Hepatocyte (in vitro differentiated cells): ENCODE results near the gene KRT37. TPM values are rescaled to one million over a fixed set of nuclear protein-coding genes. Genes with fewer than 3 reads are reported as not detected.
"Not testable (repeated sequence)": the region's sequence is repeated elsewhere in the genome, so short reads cannot be mapped to it uniquely, and the experiment has no call there.

Source experiments
- DNase-seq: peaks from one replicate; pipeline ENCODE4 v3.0.0-alpha.2; 2016; ENCODE audit warnings: low spot score
- H2AFZ ChIP-seq: fragments of 200-600 bp; sonication (generic); 2 replicates; pipeline ENCODE4 v1.6.0; 2016; ENCODE audit warnings: antibody characterized with exemption, mild to moderate bottlenecking
- H3K27ac ChIP-seq: fragments of 200-600 bp; sonication (generic); 2 replicates; pipeline ENCODE4 v1.5.1; 2016; ENCODE audit warnings: mild to moderate bottlenecking
- H3K27me3 ChIP-seq: fragments of 200-600 bp; sonication (generic); 2 replicates; pipeline ENCODE4 v1.6.1; 2016
- H3K36me3 ChIP-seq: fragments of 200-600 bp; sonication (generic); replicated peaks from 2 replicates; pipeline ENCODE4 v1.5.1; 2016; ENCODE audit warnings: low read depth; ENCODE audit not compliant: insufficient read depth
- H3K4me1 ChIP-seq: fragments of 200-600 bp; sonication (generic); 2 replicates; pipeline ENCODE4 v1.5.1; 2016; ENCODE audit warnings: mild to moderate bottlenecking, moderate library complexity; ENCODE audit not compliant: insufficient read depth
- H3K4me2 ChIP-seq: fragments of 200-600 bp; sonication (generic); 2 replicates; pipeline ENCODE4 v1.6.0; 2016
- H3K4me3 ChIP-seq: fragments of 200-600 bp; sonication (generic); 2 replicates; pipeline ENCODE4 v1.5.1; 2016; ENCODE audit warnings: mild to moderate bottlenecking
- H3K79me2 ChIP-seq: fragments of 200-600 bp; sonication (generic); 2 replicates; pipeline ENCODE4 v1.6.0; 2017; ENCODE audit warnings: mild to moderate bottlenecking
- H3K9me2 ChIP-seq: fragments of 200-600 bp; sonication (generic); replicated peaks from 2 replicates; pipeline ENCODE4 v1.6.0; 2017; ENCODE audit warnings: mild to moderate bottlenecking; ENCODE audit not compliant: insufficient read depth
- H3K9me3 ChIP-seq: fragments of 200-600 bp; sonication (generic); 2 replicates; pipeline ENCODE4 v1.5.1; 2016; ENCODE audit warnings: low read depth, mild to moderate bottlenecking
- H4K20me1 ChIP-seq: fragments of 200-600 bp; sonication (generic); 2 replicates; pipeline ENCODE4 v1.6.0; 2016; ENCODE audit warnings: mild to moderate bottlenecking; ENCODE audit not compliant: insufficient read depth, poor library complexity, severe bottlenecking
- EZH2 ChIP-seq: fragments of 200-600 bp; sonication (generic); IDR thresholded peaks from 2 replicates; pipeline ENCODE4 v1.6.1; 2016; ENCODE audit warnings: antibody characterized with exemption, mild to moderate bottlenecking, borderline replicate concordance
- EZH2phosphoT487 ChIP-seq: fragments of 200-600 bp; sonication (generic); IDR thresholded peaks from one replicate; pipeline ENCODE4 v1.6.1; 2018; ENCODE audit warnings: antibody characterized with exemption, mild to moderate bottlenecking, low read depth, moderate library complexity; ENCODE audit not compliant: unreplicated experiment, severe bottlenecking
- WGBS: methylation state at CpG from one replicate; pipeline ENCODE4 v1.1.6; 2016; ENCODE audit warnings: low lambda C conversion rate; ENCODE audit errors: missing lambda C conversion rate; 5-methylcytosine and 5-hydroxymethylcytosine counted together
- polyA plus RNA-seq: library from polyadenylated mRNA; unstranded; fragments of >200 nt; fragmentation: Nextera tagmentation; extraction: Ambion mirVana; gene quantifications from 2 replicates; pipeline ENCODE4 v1.2.1, GENCODE V29; 2016
- total RNA-seq: library from RNA; depleted of rRNA; stranded (reverse); fragments of >200 nt; gene quantifications from 2 replicates; pipeline ENCODE4 v1.2.3, GENCODE V29; 2014
- TF ChIP-seq, protein P1 (sequence below): fragments of 200-600 bp; sonication (generic); IDR thresholded peaks from 2 replicates; pipeline ENCODE4 v1.5.1; 2016; ENCODE audit warnings: antibody characterized with exemption, mild to moderate bottlenecking; ENCODE audit not compliant: poor library complexity

Gene KRT37
- total and polyA plus RNA-seq, 2 experiments from 2014 or later = not detected

DNA sequence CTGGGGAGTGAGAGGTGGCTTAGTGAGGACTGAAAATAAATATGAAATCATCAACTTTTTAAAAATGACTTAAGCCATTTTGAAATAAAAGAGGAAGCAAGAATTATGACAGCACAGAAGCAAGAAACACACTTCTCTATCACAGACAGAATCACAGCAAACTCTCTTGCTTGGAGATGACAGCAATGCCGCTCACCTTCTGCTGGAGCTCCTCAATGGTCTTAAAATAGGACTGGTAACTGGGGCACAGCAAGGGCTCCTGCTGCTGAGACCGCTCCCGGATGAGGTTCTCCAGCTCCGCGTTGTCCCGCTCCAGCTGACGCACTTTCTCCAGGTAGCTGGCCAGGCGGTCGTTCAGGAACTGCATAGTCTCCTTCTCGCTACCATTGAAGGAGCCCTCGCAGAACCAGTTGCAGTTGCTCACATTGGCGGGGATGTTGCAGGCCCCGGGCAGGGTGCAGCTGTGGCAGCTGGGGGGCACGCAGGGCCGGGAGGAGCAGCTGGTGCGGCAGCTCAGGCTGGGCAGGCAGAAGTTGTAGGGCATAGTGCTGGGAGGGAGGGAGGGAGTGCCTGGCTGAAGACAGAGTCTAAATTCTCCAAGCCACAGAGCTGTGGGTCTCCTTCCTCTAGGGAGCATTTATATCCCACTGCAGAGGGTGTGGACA is 27.3 kb downstream of the KRT37 start, which contains the start of gene KRT31:
KRT31 (minus strand) TSS at position 613 of the 665 bp plus-strand sequence; CDS start at position 544, 69 bp downstream.
- Histone ChIP-seq H3K79me2 (no peaks in the 10 kb centered on the region), H3K9me3 (no peaks in the 10 kb centered on the region), H3K4me3 (no peak within 1 kb of the TSS), H3K27me3 (no peaks in the 10 kb centered on the region), H4K20me1 (no peaks in the 10 kb centered on the region), H3K36me3 (no peaks in the 10 kb centered on the region), H3K4me2 (no peak within 1 kb of the TSS), H3K9me2 (no peaks in the 10 kb centered on the region), H3K27ac (no peak within 1 kb of the TSS), H2AFZ (no peak within 1 kb of the TSS), H3K4me1 (no peaks in the 10 kb centered on the region)
- TF ChIP-seq, protein P1, sequence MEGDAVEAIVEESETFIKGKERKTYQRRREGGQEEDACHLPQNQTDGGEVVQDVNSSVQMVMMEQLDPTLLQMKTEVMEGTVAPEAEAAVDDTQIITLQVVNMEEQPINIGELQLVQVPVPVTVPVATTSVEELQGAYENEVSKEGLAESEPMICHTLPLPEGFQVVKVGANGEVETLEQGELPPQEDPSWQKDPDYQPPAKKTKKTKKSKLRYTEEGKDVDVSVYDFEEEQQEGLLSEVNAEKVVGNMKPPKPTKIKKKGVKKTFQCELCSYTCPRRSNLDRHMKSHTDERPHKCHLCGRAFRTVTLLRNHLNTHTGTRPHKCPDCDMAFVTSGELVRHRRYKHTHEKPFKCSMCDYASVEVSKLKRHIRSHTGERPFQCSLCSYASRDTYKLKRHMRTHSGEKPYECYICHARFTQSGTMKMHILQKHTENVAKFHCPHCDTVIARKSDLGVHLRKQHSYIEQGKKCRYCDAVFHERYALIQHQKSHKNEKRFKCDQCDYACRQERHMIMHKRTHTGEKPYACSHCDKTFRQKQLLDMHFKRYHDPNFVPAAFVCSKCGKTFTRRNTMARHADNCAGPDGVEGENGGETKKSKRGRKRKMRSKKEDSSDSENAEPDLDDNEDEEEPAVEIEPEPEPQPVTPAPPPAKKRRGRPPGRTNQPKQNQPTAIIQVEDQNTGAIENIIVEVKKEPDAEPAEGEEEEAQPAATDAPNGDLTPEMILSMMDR = no peak
- TF ChIP-seq EZH2phosphoT487 = no peak
- TF ChIP-seq EZH2 = no peak
- 91% methylated on average over 16 of the region's 16 CpGs for WGBS
- DNase-seq = no peak

DNA sequence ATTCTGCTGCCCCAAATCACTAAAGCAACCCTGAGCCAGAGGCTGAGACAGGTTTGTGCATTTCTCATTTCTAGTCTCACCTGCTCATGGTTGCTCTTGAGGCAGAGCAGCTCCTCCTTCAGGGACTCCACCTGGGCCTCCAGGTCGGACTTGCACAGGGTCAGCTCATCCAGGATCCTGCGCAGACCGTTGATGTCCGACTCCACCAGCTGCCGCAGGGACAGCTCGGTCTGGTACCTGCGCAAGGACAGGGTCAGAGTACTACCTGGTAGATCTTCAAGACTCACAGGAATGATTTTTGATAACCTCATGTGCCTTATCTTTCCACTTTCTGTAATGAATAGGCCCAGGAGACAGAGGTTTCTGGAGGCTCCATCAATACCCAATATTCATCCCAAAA is 28.0 kb downstream of the KRT37 start:
- no peak overlapping the region for H3K27ac ChIP-seq
- DNase-seq = no peak
- H3K79me2 ChIP-seq = no peaks in the 10 kb centered on the region
- H3K9me3 ChIP-seq = no peaks in the 10 kb centered on the region
- H3K9me2 ChIP-seq = no peaks in the 10 kb centered on the region
- H3K4me1 ChIP-seq = no peaks in the 10 kb centered on the region
- H4K20me1 ChIP-seq = no peaks in the 10 kb centered on the region
- H3K4me2 ChIP-seq = no peak overlapping the region
- TF ChIP-seq, protein P1 = no peak
- TF ChIP-seq EZH2phosphoT487 (no peak), EZH2 (no peak)
- no peaks in the 10 kb centered on the region for H3K27me3 ChIP-seq
- 94% methylated on average over 7 of the region's 7 CpGs for WGBS
- no peak overlapping the region for H3K4me3 ChIP-seq
- no peaks in the 10 kb centered on the region for H3K36me3 ChIP-seq
- no peak overlapping the region for H2AFZ ChIP-seq

DNA sequence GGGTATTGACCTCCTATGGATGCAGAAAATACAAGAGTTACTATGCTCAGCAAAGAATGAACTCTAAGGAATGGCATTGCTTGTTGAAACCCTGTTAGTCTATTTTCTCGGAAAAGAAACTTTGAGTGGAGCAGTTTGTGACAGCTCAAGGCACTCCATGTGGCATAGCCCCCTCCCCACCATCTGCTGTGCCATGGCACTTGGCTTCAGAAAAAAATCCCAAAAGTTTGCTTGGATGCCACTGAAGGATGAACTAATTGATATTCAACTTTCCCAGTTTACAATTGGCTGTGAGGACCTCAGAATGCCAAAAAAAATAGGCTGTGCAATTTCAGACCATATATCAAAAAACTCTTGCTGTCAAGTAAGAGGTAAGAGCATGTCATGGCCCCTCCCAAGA is 28.8 kb downstream of the KRT37 start:
- Histone ChIP-seq H3K4me3 (no peak overlapping the region), H3K27me3 (no peaks in the 10 kb centered on the region), H3K4me2 (no peak overlapping the region), H3K4me1 (no peaks in the 10 kb centered on the region), H3K9me2 (no peaks in the 10 kb centered on the region), H3K79me2 (no peaks in the 10 kb centered on the region), H3K9me3 (no peaks in the 10 kb centered on the region), H2AFZ (no peak overlapping the region), H4K20me1 (no peaks in the 10 kb centered on the region), H3K27ac (no peak overlapping the region), H3K36me3 (no peaks in the 10 kb centered on the region)
- no peak for DNase-seq
- 100% methylated on average over 1 of the region's 1 CpG for WGBS
- TF ChIP-seq EZH2phosphoT487 = no peak
- TF ChIP-seq, protein P1 = no peak
- TF ChIP-seq EZH2 = no peak

DNA sequence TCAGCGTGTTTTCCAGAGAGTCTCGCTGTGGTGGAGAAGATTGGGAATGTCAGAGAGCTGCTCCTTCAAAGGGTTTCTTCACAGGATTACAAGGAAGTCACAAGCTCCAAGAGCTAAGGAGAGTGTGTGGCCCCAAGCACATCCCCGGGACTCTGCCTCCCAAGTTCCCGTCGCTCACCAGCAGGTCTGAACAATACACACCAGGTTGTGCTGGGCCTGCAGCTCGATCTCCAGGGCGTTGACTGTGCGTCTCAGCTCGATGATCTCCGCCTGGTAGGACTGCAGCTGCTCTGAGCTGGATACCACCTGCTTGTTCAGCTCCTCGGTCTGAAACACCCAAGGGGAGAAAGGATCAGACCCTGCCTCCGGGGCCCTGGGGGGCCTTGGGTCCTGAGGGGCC is 29.3 kb downstream of the KRT37 start:
- not testable (repeated sequence) for H3K9me3 ChIP-seq, H3K27me3 ChIP-seq, H2AFZ ChIP-seq, H3K79me2 ChIP-seq, H3K27ac ChIP-seq, H3K4me2 ChIP-seq, H4K20me1 ChIP-seq, H3K4me1 ChIP-seq, H3K4me3 ChIP-seq, DNase-seq, H3K9me2 ChIP-seq, H3K36me3 ChIP-seq
- 91% methylated on average over 12 of the region's 12 CpGs for WGBS
